ENCODE measurements around the gene ACACB. TPM values are rescaled to one million over a fixed set of nuclear protein-coding genes. Genes with fewer than 3 reads are reported as not detected.

ACACB gene
- total RNA-seq, 2 donors from 2014 or later: 6.8 to 12.7 TPM

- H3K27me3 Mint-ChIP-seq (ENCODE audit: insufficient read depth): peaks cover 14% of the 10 kb centered on the region
- no peaks in the 10 kb centered on the region for H3K36me3 ChIP-seq (ENCODE audit: control insufficient read depth, insufficient read depth, low read length)
- WGBS, 2 experiments (ENCODE audit: insufficient coverage in 1 of 2, insufficient read length in 1 of 2): 94 to 95% methylated on average over 2 to 5 of the region's 5 CpGs
- H3K9ac ChIP-seq (ENCODE audit: extremely low read depth, low read length, poor library complexity, severe bottlenecking): no peak overlapping the region
- no peak overlapping the region for H3K4me3 Mint-ChIP-seq
- no peaks in the 10 kb centered on the region for H3K4me1 ChIP-seq (ENCODE audit: control insufficient read depth, insufficient read depth, low read length)
- DNase-seq: peak; percentile 3
- H3K9me3 Mint-ChIP-seq: no peaks in the 10 kb centered on the region
- no peaks in the 10 kb centered on the region for H3K27me3 ChIP-seq (ENCODE audit: control insufficient read depth, insufficient read depth, low read length, poor library complexity, severe bottlenecking)
- no peaks in the 10 kb centered on the region for H3K9me3 ChIP-seq (ENCODE audit: control insufficient read depth, low read length)
- no peak overlapping the region for H3K27ac ChIP-seq (ENCODE audit: low read depth, low read length)
- TF ChIP-seq CTCF (conservative IDR thresholded peaks at IDR 0.05): no peak
- H3K27ac Mint-ChIP-seq: no peak overlapping the region
- no peak overlapping the region for H3K4me3 ChIP-seq (ENCODE audit: low read length)
- H3K4me1 Mint-ChIP-seq: peaks cover 11% of the 10 kb centered on the region
- no peaks in the 10 kb centered on the region for H3K36me3 Mint-ChIP-seq (ENCODE audit: low read depth)
Measured at GRCh38 chr12:109157986-109158385, 41.6 kb downstream of the ACACB start.

DNA sequence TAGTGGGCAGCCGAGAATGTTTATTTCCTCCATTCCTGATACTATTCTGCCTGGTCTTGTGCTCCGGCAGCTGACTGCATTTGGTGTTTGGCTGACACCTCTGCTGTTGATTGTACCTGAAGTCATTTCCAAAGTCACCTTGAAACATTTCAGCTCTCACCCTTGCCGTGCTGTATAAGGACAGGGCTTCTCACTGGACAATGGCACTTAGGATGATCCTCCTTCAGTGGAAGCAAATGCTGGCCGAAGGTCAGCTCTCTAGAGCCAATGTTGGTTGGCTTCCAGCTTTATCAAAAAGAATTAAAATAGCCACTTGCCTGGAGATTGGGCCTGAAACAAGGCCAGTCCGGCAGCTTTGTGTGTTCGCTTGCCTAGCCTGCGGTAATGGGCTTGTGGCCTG is 44.0 kb downstream of the ACACB start:
- Histone ChIP-seq H3K9ac (ENCODE audit: extremely low read depth, low read length, poor library complexity, severe bottlenecking) (no peak overlapping the region), H3K4me3 (ENCODE audit: low read length) (no peak overlapping the region), H3K27me3 (ENCODE audit: control insufficient read depth, insufficient read depth, low read length, poor library complexity, severe bottlenecking) (no peaks in the 10 kb centered on the region), H3K36me3 (ENCODE audit: control insufficient read depth, insufficient read depth, low read length) (no peaks in the 10 kb centered on the region), H3K9me3 (ENCODE audit: control insufficient read depth, low read length) (no peaks in the 10 kb centered on the region), H3K4me1 (ENCODE audit: control insufficient read depth, insufficient read depth, low read length) (no peaks in the 10 kb centered on the region), H3K27ac (ENCODE audit: low read depth, low read length) (no peak overlapping the region)
- Mint-ChIP-seq H3K36me3 (ENCODE audit: low read depth) (no peaks in the 10 kb centered on the region), H3K27ac (no peak overlapping the region), H3K4me3 (no peak overlapping the region), H3K27me3 (ENCODE audit: insufficient read depth) (peaks cover 2% of the 10 kb centered on the region), H3K4me1 (peaks cover under 1% of the 10 kb centered on the region), H3K9me3 (no peaks in the 10 kb centered on the region)
- no peak for TF ChIP-seq CTCF (conservative IDR thresholded peaks at IDR 0.05)
- DNase-seq: peak; percentile 23
- 89 to 97% methylated on average over 5 to 7 of the region's 7 CpGs for WGBS, 2 experiments (ENCODE audit: insufficient coverage in 1 of 2, insufficient read length in 1 of 2)

DNA sequence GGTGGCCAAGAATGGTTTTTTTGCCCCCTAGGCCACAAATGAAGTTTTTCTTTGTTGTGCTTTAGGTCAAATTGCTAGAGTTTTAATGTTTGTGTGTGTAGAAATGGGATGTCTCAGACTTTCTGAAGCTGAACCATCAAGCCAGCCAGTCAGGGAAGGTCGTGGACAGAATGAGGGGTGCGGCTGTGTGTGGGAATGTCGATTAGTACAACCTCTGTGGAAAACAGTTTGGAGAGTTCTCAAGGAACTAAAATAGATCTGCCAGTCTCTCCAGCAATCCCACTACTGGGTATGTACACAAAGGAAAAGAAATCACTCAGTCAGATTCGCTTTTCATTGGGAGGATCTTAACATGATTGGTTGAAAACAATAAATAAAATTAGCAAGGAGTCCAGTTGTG is 44.5 kb downstream of the ACACB start:
- H3K36me3 ChIP-seq (ENCODE audit: control insufficient read depth, insufficient read depth, low read length): no peaks in the 10 kb centered on the region
- WGBS, 2 experiments (ENCODE audit: insufficient coverage in 1 of 2, insufficient read length in 1 of 2): 90 to 98% methylated on average over 4 of the region's 4 CpGs

More for the DNA sequence above, 44.5 kb downstream of the ACACB start:
- Histone ChIP-seq H3K9ac (ENCODE audit: extremely low read depth, low read length, poor library complexity, severe bottlenecking) (no peak overlapping the region), H3K27me3 (ENCODE audit: control insufficient read depth, insufficient read depth, low read length, poor library complexity, severe bottlenecking) (no peaks in the 10 kb centered on the region), H3K4me1 (ENCODE audit: control insufficient read depth, insufficient read depth, low read length) (no peaks in the 10 kb centered on the region), H3K4me3 (ENCODE audit: low read length) (no peak overlapping the region), H3K9me3 (ENCODE audit: control insufficient read depth, low read length) (no peaks in the 10 kb centered on the region), H3K27ac (ENCODE audit: low read depth, low read length) (no peak overlapping the region)
- Mint-ChIP-seq H3K4me1 (no peaks in the 10 kb centered on the region), H3K27me3 (ENCODE audit: insufficient read depth) (no peaks in the 10 kb centered on the region), H3K27ac (no peak overlapping the region), H3K36me3 (ENCODE audit: low read depth) (no peaks in the 10 kb centered on the region), H3K4me3 (no peak overlapping the region), H3K9me3 (no peaks in the 10 kb centered on the region)
- no peak for DNase-seq
- no peak for TF ChIP-seq CTCF (conservative IDR thresholded peaks at IDR 0.05)
